K562 (cell line): Measurements from ENCODE around the gene SVBP. TPM values are rescaled to one million over a fixed set of nuclear protein-coding genes. Genes with fewer than 3 reads are reported as not detected.

Experiments
- DDX20 ChIP-seq: fragments of 450-650 bp; IDR thresholded peaks from 2 replicates; pipeline ENCODE4 v1.6.1; 2016; ENCODE audit warnings: missing genetic modification characterization, low read depth, mild to moderate bottlenecking, missing compliant biosample characterization, moderate library complexity
- HNRNPUL1 ChIP-seq: fragments of 200-400 bp; formaldehyde crosslinking; IDR thresholded peaks from 2 replicates; pipeline ENCODE4 v1.6.1; 2017; ENCODE audit warnings: low read length
- ILF3 ChIP-seq: fragments of 450-650 bp; IDR thresholded peaks from 2 replicates; pipeline ENCODE4 v1.6.1; 2018; ENCODE audit warnings: antibody characterized with exemption, mild to moderate bottlenecking, moderate library complexity, borderline replicate concordance
- JUNB ChIP-seq: fragments of 450-650 bp; formaldehyde crosslinking; conservative IDR thresholded peaks from 2 replicates; pipeline ENCODE4 v1.4.0; 2020; ENCODE audit warnings: mild to moderate bottlenecking
- KDM4B ChIP-seq, 2 experiments: fragments of 450-650 bp in 1 of 2; sonication (generic) in 1 of 2; IDR thresholded peaks; 2 replicates each; pipeline ENCODE4 v1.6.1; 2016 to 2017; ENCODE audit warnings: borderline replicate concordance in 2 of 2, antibody characterized with exemption in 1 of 2, low read depth in 1 of 2, mild to moderate bottlenecking in 1 of 2
- LARP7 ChIP-seq: fragments of 450-650 bp; IDR thresholded peaks from 2 replicates; pipeline ENCODE4 v1.6.1; 2016
- MECOM ChIP-seq: fragments of 250-450 bp; sonication (Bioruptor Pico); IDR thresholded peaks from 2 replicates; pipeline ENCODE4 v1.8.0; 2022; ENCODE audit warnings: inconsistent platforms
- NCOA6 ChIP-seq: fragments of 450-650 bp; IDR thresholded peaks from 2 replicates; pipeline ENCODE4 v1.6.1; 2017; ENCODE audit warnings: mild to moderate bottlenecking
- NRF1 ChIP-seq, 2 experiments: fragments of 450-650 bp; IDR thresholded peaks in 1 of 2; conservative IDR thresholded peaks in 1 of 2; 2 replicates each; pipeline ENCODE4 v1.6.1; 2014; ENCODE audit warnings: mild to moderate bottlenecking in 2 of 2
- PPARD ChIP-seq: fragments of 250-450 bp; sonication (Bioruptor Pico); IDR thresholded peaks from 2 replicates; pipeline ENCODE4 v1.8.0; 2022; ENCODE audit warnings: inconsistent platforms, mild to moderate bottlenecking, moderate library complexity
- SLC30A9 ChIP-seq: fragments of 250-450 bp; sonication (Bioruptor Pico); IDR thresholded peaks from 2 replicates; pipeline ENCODE4 v1.8.0; 2022; ENCODE audit warnings: mild to moderate bottlenecking, moderate library complexity
- TRIM28 ChIP-seq: fragments of 450-650 bp; IDR thresholded peaks from 2 replicates; pipeline ENCODE4 v1.6.1; 2017
- YBX1 ChIP-seq: fragments of 450-650 bp; IDR thresholded peaks from 2 replicates; pipeline ENCODE4 v1.7.1; 2016; ENCODE audit warnings: mild to moderate bottlenecking
- ZNF668 ChIP-seq: fragments of 250-450 bp; sonication (Bioruptor Pico); IDR thresholded peaks from 2 replicates; pipeline ENCODE4 v1.8.0; 2022; ENCODE audit warnings: mild to moderate bottlenecking, inconsistent platforms
- ZNF76 ChIP-seq: fragments of 250-450 bp; sonication (Bioruptor Pico); IDR thresholded peaks from 2 replicates; pipeline ENCODE4 v1.4.0; 2020; ENCODE audit warnings: mild to moderate bottlenecking, moderate library complexity, borderline replicate concordance
- polyA plus RNA-seq, 8 experiments: library from polyadenylated mRNA; depleted of rRNA in 4 of 8; stranded (reverse) in 5 of 8; unstranded in 3 of 8; fragments of >200 nt; fragmentation: Nextera tagmentation in 2 of 8; fragmentation: Illumina TruSeq in 1 of 8; extraction: Ambion mirVana in 2 of 8; extraction: Trizol in 1 of 8; gene quantifications; 2 replicates each; pipeline versions ENCODE4 v1.2.1 to v1.2.3, GENCODE V29; 2011 to 2014; ENCODE audit warnings: inconsistent platforms in 1 of 8, missing spikeins in 1 of 8
- total RNA-seq, 7 experiments: library from RNA; depleted of rRNA in 6 of 7; stranded (reverse); fragments of >200 nt in 6 of 7; fragmentation: Illumina TruSeq in 2 of 7; extraction: Trizol in 2 of 7; gene quantifications; 2 replicates each; pipeline versions ENCODE4 v1.2.1 to v1.2.3, GENCODE V29; 2011 to 2021; ENCODE audit warnings: low replicate concordance in 1 of 7
- TF ChIP-seq, protein P1 (sequence below): sonication (generic); formaldehyde crosslinking; IDR thresholded peaks from 2 replicates; pipeline ENCODE4 v1.8.0; 2022; ENCODE audit warnings: mild to moderate bottlenecking, low read depth, missing genetic modification reagents
- TF ChIP-seq, protein P2 (sequence below): fragments of 450-650 bp; formaldehyde crosslinking; IDR thresholded peaks from 2 replicates; pipeline ENCODE4 v1.4.0; 2022; ENCODE audit warnings: missing genetic modification characterization
- TF ChIP-seq, protein P3 (sequence below): fragments of 450-650 bp; formaldehyde crosslinking; IDR thresholded peaks from 2 replicates; pipeline ENCODE4 v1.4.0; 2020; ENCODE audit warnings: mild to moderate bottlenecking
- TF ChIP-seq, protein P4 (sequence below), 2 experiments: fragments of 200-800 bp in 1 of 2; sonication (Bioruptor generic) in 1 of 2; sonication (generic) in 1 of 2; formaldehyde crosslinking in 1 of 2; IDR thresholded peaks in 1 of 2; conservative IDR thresholded peaks in 1 of 2; 2 replicates each; pipeline versions ENCODE4 v1.5.0 to v1.6.1; 2016 to 2020; ENCODE audit warnings: missing compliant biosample characterization in 1 of 2, missing genetic modification characterization in 1 of 2, missing genetic modification reagents in 1 of 2
- TF ChIP-seq, protein P5 (sequence below): sonication (generic); formaldehyde crosslinking; IDR thresholded peaks from 2 replicates; pipeline ENCODE4 v1.8.0; 2022; ENCODE audit warnings: mild to moderate bottlenecking, missing genetic modification reagents
- TF ChIP-seq, protein P6 (sequence below), 2 experiments: fragments of 450-650 bp in 1 of 2; sonication (generic) in 1 of 2; formaldehyde crosslinking in 1 of 2; IDR thresholded peaks in 1 of 2; conservative IDR thresholded peaks in 1 of 2; 2 replicates each; pipeline versions ENCODE4 v1.6.1 to v1.8.1; 2016 to 2023; ENCODE audit warnings: mild to moderate bottlenecking in 2 of 2, moderate library complexity in 2 of 2, inconsistent platforms in 1 of 2, missing genetic modification reagents in 1 of 2

Gene SVBP
- total and polyA plus RNA-seq, 9 of the 15 experiments (the other 6 are each of a cell fraction or from before 2014, with no cell fraction given): 31.7 to 49.7 (median 40.0) TPM

DNA sequence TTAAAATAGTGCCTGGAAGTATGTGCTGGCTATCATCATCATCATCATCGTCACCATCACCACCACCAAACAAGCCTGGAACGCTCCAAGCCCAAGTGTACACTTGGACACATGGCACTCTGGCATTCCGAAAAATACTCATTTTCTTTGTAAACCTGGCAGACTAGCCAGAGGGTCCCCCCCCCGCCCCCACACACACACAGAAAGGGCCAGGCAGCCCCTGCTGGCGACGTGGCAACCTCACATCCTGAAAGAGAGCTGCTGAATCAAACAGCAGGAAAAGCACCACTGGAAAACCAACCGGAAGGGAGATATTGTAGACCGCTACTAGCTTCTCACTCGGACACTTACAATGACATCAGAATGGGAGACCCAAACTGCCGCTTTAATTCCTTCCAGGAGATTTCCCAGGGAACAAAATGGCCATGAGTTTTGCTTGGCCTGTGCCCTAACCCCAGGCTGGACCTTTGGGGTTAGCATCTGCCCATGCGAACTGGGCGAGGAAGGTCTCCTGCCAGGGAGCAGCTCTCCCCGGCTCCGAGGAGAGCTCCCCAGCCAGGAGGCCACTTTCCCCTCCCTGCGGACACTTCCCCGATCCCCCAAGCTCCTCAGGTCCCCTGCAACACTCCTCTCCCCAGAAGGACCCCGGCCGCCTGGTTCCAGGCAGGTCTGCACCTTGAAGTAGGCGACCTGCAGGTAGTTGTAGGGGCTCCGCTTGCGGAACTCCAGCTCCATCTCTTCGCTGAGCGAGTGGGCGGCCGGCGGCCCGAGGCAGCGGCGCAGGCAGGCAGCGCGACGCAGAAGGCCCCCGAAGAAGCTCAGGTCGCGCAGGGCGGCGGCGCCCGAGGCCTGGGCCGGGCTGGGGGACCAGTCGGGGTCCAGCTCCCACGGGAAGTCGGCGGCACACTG lies 51.1 kb downstream of the SVBP start (continued):
- TF ChIP-seq JUNB (CRISPR knock-in tag): no peak
- no peak for TF ChIP-seq PPARD
- TF ChIP-seq, protein P1, sequence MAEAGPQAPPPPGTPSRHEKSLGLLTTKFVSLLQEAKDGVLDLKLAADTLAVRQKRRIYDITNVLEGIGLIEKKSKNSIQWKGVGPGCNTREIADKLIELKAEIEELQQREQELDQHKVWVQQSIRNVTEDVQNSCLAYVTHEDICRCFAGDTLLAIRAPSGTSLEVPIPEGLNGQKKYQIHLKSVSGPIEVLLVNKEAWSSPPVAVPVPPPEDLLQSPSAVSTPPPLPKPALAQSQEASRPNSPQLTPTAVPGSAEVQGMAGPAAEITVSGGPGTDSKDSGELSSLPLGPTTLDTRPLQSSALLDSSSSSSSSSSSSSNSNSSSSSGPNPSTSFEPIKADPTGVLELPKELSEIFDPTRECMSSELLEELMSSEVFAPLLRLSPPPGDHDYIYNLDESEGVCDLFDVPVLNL (CRISPR knock-in tag): no peak
- TF ChIP-seq NRF1 (conservative IDR thresholded peaks at IDR 0.05 in 1 of 2, IDR thresholded peaks at IDR 0.05 in 1 of 2): no peak
- TF ChIP-seq, protein P2, sequence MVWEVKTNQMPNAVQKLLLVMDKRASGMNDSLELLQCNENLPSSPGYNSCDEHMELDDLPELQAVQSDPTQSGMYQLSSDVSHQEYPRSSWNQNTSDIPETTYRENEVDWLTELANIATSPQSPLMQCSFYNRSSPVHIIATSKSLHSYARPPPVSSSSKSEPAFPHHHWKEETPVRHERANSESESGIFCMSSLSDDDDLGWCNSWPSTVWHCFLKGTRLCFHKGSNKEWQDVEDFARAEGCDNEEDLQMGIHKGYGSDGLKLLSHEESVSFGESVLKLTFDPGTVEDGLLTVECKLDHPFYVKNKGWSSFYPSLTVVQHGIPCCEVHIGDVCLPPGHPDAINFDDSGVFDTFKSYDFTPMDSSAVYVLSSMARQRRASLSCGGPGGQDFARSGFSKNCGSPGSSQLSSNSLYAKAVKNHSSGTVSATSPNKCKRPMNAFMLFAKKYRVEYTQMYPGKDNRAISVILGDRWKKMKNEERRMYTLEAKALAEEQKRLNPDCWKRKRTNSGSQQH: no peak
- TF ChIP-seq, protein P3, sequence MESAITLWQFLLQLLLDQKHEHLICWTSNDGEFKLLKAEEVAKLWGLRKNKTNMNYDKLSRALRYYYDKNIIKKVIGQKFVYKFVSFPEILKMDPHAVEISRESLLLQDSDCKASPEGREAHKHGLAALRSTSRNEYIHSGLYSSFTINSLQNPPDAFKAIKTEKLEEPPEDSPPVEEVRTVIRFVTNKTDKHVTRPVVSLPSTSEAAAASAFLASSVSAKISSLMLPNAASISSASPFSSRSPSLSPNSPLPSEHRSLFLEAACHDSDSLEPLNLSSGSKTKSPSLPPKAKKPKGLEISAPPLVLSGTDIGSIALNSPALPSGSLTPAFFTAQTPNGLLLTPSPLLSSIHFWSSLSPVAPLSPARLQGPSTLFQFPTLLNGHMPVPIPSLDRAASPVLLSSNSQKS (CRISPR knock-in tag): no peak
- no peak for TF ChIP-seq HNRNPUL1
- TF ChIP-seq, protein P4, sequence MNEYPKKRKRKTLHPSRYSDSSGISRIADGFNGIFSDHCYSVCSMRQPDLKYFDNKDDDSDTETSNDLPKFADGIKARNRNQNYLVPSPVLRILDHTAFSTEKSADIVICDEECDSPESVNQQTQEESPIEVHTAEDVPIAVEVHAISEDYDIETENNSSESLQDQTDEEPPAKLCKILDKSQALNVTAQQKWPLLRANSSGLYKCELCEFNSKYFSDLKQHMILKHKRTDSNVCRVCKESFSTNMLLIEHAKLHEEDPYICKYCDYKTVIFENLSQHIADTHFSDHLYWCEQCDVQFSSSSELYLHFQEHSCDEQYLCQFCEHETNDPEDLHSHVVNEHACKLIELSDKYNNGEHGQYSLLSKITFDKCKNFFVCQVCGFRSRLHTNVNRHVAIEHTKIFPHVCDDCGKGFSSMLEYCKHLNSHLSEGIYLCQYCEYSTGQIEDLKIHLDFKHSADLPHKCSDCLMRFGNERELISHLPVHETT (CRISPR knock-in tag; conservative IDR thresholded peaks at IDR 0.05 in 1 of 2, IDR thresholded peaks at IDR 0.05 in 1 of 2): no peak
- TF ChIP-seq NCOA6: no peak
- TF ChIP-seq ZNF76 (CRISPR knock-in tag): no peak
- TF ChIP-seq MECOM (CRISPR knock-in tag): no peak
- no peak for TF ChIP-seq LARP7
- TF ChIP-seq TRIM28: no peak
- no peak for TF ChIP-seq SLC30A9 (CRISPR knock-in tag)
- no peak for TF ChIP-seq ILF3
- TF ChIP-seq, protein P5, sequence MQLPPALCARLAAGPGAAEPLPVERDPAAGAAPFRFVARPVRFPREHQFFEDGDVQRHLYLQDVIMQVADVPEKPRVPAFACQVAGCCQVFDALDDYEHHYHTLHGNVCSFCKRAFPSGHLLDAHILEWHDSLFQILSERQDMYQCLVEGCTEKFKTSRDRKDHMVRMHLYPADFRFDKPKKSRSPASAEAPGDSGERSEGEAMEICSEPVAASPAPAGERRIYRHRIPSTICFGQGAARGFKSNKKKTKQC (CRISPR knock-in tag): no peak
- no peak for TF ChIP-seq YBX1
- no peak for TF ChIP-seq ZNF668 (CRISPR knock-in tag)
- TF ChIP-seq, protein P6, sequence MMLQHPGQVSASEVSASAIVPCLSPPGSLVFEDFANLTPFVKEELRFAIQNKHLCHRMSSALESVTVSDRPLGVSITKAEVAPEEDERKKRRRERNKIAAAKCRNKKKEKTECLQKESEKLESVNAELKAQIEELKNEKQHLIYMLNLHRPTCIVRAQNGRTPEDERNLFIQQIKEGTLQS (IDR thresholded peaks at IDR 0.05): no peak
- TF ChIP-seq, protein P6 (CRISPR knock-in tag; conservative IDR thresholded peaks at IDR 0.05): no peak
- no peak for TF ChIP-seq KDM4B (IDR thresholded peaks at IDR 0.05; ENCODE audit: borderline replicate concordance in 2 of 2, low read depth in 1 of 2)
- no peak for TF ChIP-seq DDX20
